ENCODE results near the gene XIST. TPM values are rescaled to one million over a fixed set of nuclear protein-coding genes. Genes with fewer than 3 reads are reported as not detected.
"Not testable (repeated sequence)": the region's sequence is repeated elsewhere in the genome, so short reads cannot be mapped to it uniquely, and the experiment has no call there.

XIST gene
- total RNA-seq, 1 donor from 2014 or later, result 0.41 TPM

DNA sequence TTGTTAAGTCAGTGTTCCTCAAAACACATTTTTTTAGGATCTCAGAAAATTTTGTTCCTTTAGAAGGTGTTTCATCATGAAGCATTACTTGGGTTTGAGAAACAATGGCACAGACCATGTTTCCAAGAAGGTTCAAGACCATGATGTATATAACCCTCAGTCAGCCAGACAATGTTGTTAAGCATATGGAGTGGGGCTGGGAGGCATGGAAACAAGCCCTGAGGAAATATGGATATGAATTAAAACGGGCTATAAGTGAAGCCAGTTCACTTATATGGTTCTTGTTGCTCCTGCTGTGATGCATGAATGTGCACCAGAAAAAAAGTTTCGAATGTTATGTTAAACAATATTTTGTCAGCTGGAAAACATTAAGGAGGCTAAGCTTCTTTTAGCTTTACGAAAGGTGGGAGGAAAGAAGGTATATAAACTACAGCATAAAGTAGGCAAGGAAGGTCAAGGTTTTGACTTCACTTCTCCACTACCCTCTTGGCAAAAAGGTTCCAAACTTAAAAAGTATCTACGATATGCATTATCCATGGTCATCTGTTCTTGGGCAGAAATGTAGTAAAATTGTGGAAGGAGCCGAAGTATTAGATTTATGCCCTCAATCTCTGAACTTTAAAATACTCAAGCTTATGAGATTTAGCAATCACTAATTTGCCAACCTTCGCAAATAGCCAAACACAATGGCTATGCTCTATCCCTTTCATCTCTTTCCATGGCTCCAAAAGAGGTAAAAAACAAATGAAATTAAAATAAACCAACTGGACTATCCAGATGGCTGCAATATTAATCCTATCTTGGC lies 12.2 kb downstream of the XIST start:
- DNase-seq (ENCODE audit: low spot score in 2 of 2), result no peak

DNA sequence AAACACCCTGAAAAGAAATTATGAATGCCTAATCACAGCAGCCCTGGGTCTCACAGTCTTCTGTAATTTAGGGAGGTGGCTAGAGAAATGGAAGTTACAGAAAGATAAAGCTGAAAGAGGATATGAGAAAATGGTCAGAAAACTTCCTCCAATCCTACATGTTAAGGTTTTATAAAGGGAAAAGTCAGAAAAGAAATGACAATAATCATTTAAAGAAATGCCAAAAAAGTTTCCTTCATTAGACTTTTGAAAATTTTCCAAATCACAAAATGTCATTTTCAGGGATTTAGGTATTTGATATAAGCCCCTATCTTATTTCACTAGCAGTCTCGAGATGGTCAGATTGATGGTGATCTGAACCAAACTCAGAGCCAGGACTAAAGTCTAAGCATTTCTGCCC lies 13.4 kb downstream of the XIST start:
- FAIRE-seq (no peak), DNase-seq (ENCODE audit: low spot score in 2 of 2) (no peak)

More for the DNA sequence above, 12.2 kb downstream of the XIST start:
- no peak for FAIRE-seq

GRCh38 chrX:73838123-73838522 lies 14.4 kb downstream of the XIST start:
- no peak for DNase-seq (ENCODE audit: low spot score in 2 of 2)
- FAIRE-seq, result no peak

DNA sequence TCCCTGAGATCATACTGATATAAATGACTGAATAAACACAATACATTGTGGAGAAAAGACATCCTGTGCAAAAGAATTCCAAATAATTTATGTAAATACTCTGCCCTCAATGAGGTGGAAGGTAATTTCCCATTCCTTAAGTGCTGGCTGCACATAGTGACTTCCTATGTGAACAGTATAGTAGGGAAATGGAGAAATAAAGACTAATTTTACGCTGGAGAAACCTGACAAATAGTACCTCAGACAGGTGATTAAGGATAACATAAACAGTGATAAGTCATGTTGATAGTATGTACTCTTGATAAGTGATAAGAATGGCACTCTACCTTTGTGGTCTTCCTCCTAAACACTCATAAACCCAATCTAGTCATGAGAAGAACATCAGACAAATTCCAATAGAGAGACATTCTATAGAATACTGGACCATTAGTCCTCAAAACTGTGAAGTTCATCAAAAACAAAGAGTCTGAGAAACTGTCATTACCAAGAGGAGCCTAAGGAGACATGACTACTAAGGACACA lies 15.5 kb downstream of the XIST start:
- FAIRE-seq (no peak), DNase-seq (ENCODE audit: low spot score in 2 of 2) (no peak)

DNA sequence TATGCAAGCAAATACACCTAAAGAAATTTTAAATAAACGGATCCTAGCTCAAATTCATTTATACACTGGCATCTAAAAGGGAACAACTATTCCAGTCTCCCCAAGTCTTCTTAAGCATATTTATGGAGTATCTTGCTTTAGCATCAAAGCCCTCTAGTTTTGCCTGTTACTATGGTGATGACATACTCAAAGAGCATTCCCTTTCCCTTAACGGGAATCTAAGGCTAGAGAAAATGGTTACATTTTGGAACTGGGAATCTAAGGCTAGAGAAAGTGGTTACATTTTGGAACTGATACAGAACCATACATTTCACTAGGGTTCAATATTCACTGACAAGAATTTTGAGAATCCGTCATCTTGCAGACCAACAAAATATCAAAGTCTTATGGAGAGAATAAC lies 18.3 kb downstream of the XIST start:
- DNase-seq (ENCODE audit: low spot score in 2 of 2), result no peak

GRCh38 chrX:73832319-73832718 lies 20.2 kb downstream of the XIST start:
- FAIRE-seq, result no peak
- DNase-seq (ENCODE audit: low spot score in 2 of 2), result no peak

More for the DNA sequence above, 18.3 kb downstream of the XIST start:
- FAIRE-seq, result no peak

GRCh38 chrX:73831500-73831899 lies 21.0 kb downstream of the XIST start:
- DNase-seq (ENCODE audit: low spot score in 2 of 2), result no peak
- FAIRE-seq, result no peak

DNA sequence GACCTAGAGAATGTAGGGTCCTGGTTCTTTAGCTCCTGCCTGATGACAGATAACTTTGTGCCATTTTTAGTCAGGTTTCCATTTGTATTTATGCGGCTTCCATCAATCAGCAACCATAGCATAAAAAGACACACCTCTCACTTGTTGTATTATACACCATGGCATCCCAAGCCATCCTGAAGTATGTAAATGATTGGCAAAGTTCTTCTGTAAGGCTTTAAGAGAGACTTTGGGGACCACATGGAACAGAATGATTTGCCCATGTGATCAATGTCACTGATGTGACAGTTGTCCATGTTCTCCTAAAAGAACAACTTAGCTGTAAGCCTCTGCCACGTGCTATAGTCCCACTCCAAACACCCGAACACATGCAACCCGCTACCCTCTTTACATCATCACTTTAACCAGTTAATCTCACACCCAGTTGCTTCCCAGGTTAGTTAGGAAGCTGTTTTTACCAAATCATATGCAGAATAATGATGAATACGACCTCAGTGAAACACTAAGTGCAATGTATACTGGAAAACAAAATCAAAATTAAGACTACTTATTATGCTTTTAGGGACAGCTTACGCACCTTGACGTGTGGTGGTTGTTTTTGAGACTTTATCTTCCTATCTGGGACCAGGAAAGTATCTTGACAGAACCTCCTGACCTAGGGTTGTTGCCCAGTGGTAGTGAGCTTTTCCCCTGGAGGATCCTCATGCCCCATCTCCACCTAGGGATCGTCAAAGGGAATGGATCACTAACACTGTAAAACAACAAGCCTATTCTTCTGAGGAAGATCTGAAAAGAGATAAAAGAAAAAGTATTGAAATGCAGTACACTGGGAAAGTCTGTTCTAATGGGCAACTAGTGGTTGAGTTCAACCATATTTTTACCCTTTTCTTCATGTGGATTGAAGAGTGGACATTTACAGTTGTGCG lies 21.8 kb downstream of the XIST start:
- DNase-seq (ENCODE audit: low spot score in 2 of 2), result no peak
- no peak for FAIRE-seq

GRCh38 chrX:73829890-73830466 lies 22.5 kb downstream of the XIST start:
- DNase-seq (ENCODE audit: low spot score in 2 of 2) (no peak), FAIRE-seq (no peak)

DNA sequence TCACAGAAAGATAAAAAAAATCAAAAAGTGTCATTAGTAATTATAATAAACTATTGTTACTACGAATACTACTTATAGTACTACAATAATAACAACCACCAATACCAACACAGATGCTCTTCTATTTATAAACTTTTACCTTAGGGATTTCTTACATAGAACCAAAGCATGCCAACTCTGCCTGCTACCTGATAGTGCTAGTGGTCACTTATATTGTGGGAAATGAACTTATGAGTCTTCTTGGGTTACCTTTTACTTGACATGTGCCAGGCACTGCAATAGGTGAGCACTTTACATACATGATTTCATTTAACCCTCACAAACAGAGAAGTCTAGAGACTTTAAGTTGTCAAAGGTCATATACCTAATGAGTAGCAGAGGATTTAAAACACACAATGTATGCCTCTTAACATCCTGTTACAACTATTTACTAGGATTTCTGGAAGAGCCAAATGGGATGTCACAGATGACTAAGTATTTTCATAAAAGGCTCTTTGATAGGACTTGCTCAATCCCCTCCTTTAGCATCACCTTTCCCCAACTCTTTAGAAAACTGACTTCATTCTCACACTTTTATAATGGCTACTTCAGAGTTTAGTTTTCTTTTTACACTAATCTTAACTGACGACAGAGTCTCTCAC lies 24.3 kb downstream of the XIST start:
- no peak for DNase-seq (ENCODE audit: low spot score in 2 of 2)
- no peak for FAIRE-seq

GRCh38 chrX:73827406-73827805 lies 25.1 kb downstream of the XIST start:
- DNase-seq (ENCODE audit: low spot score in 2 of 2) (no peak), FAIRE-seq (no peak)

DNA sequence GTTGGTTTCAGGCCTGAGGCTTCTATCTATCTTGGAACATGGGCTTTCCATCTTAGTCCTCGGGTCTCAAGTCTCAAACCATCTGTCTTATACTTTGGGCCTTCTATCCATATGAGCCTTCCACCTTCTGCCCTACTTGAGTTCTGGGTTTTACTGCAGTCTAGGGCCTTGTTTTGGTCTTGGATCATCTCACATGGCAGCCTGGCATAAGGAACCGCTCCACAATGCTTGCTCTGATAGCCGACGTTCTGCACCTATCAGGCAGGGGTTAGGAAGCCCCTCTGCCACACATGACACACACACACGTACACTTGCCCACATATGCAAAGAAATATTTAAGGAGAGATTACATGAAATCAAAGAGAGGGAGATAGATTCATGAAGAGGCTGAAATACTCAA lies 25.5 kb downstream of the XIST start:
- DNase-seq (ENCODE audit: low spot score in 2 of 2) (no peak), FAIRE-seq (no peak)

DNA sequence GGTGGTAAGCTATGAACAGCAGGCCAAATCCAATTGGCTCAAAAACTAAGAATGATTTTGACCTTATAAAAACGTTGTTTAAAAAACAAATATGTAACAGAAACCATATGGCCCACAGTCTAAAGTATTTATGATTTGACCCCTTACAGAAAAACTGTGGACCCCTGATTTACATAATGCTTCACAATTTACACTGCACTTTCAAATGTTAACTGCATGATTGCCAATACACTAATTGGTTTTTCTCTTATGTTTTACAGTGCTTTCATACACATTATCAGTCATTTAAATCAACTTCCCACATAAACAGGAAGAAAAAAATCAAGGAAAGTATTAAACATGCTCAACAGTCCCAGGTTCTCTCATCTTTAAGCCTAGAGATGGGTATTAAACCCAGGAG lies 26.9 kb downstream of the XIST start:
- FAIRE-seq, result no peak
- no peak for DNase-seq (ENCODE audit: low spot score in 2 of 2)

DNA sequence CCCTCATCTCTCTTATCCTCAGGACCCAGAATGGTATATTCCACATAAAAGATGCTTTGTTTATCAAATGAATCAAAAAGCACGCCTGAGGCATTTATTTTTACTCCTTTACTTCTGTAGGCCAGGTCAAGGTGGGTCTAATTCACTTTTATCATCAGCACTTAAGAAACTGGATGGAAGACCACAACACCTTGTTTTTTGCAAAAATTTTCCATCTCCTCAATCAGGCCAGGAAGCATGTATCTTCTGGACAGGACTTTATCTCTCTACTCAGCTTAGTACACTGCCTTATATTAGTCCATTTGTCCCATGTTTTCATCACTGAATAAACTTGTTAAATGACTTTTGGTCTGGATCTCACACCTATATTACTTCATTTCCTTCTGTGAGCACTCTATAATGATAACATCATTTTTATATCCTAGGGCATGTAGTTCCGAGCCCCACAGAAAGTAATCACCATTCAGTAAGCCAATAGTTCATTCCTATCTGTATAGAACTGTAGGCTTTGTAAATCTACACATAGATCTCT lies 29.0 kb downstream of the XIST start:
- FAIRE-seq (no peak), DNase-seq (ENCODE audit: low spot score in 2 of 2) (no peak)

- FAIRE-seq (no peak), DNase-seq (ENCODE audit: low spot score in 2 of 2) (no peak)
Measured at GRCh38 chrX:73822775-73823174, 29.7 kb downstream of the XIST start.

GRCh38 chrX:73821921-73822559 lies 30.5 kb downstream of the XIST start:
- FAIRE-seq (no peak), DNase-seq (ENCODE audit: low spot score in 2 of 2) (no peak)

DNA sequence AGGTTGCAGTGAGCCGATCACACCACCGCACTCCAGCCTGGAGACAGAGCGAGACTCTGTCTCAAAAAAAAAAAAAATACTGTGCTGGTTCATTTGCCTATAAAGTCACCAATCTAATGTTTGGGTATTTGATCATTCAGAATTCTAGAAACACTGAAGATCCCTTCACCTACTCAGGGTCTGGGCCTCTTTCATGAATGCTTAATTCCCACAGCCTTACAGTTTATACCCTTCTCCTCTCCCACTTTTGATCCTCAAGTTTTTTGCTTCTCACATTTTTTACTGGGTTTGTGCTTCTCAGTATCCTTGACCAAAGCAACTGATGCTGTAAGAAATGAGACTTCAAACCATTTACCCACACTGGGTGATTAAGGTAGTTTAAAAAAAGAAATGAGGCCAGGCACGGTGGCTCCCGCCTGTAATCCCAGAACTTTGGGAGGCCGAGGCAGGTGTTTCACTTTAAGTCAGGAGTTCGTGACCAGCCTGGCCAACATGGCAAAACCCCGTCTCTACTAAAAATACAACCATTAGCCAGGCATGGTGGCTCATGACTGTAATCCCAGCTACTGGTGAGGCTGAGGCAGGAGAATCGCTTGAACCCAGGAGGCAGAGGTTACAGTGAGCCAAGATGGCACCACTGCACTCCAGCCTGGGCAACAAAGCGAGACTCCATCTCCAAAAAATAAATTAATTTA lies 32.5 kb downstream of the XIST start:
- DNase-seq (ENCODE audit: low spot score in 2 of 2); FAIRE-seq: not testable (repeated sequence)

- DNase-seq (ENCODE audit: low spot score in 2 of 2), result no peak
- no peak for FAIRE-seq
Measured at GRCh38 chrX:73818200-73819116, 34.1 kb downstream of the XIST start.
